Brain pericyte (primary cell): ENCODE data around the gene KRT85.
A peak's percentile ranks its signal among the peaks of the same experiment; 100 is the strongest.

Source experiments
- DNase-seq: peaks from one replicate; pipeline ENCODE4 v3.0.0-alpha.2; 2012; ENCODE audit warnings: low read depth, low spot score

Gene KRT85

GRCh38 chr12:52394836-52395405 lies 27.6 kb upstream of the KRT85 start:
- DNase-seq: no peak

- DNase-seq: no peak
Measured at GRCh38 chr12:52392465-52393007, 25.3 kb upstream of the KRT85 start.

GRCh38 chr12:52391618-52392002 lies 24.3 kb upstream of the KRT85 start:
- DNase-seq: no peak

- no peak for DNase-seq
Measured at GRCh38 chr12:52390739-52391617, 23.7 kb upstream of the KRT85 start.

- DNase-seq: no peak
Measured at GRCh38 chr12:52389313-52390207, 22.3 kb upstream of the KRT85 start.

GRCh38 chr12:52387859-52388258 lies 20.6 kb upstream of the KRT85 start:
- no peak for DNase-seq

GRCh38 chr12:52385226-52385702 lies 18.0 kb upstream of the KRT85 start, which contains the start of gene KRT84:
Gene KRT84 (minus strand): TSS chr12:52385652. CDS start chr12:52385585, 67 bp downstream.
- no peak for DNase-seq

- DNase-seq: no peak
Measured at GRCh38 chr12:52383331-52383730, 16.1 kb upstream of the KRT85 start.

GRCh38 chr12:52382854-52383253 lies 15.6 kb upstream of the KRT85 start:
- no peak for DNase-seq

GRCh38 chr12:52381206-52381605 lies 13.9 kb upstream of the KRT85 start:
- no peak for DNase-seq

- no peak for DNase-seq
Measured at GRCh38 chr12:52380271-52380694, 13.0 kb upstream of the KRT85 start.

- no peak for DNase-seq
Measured at GRCh38 chr12:52379536-52379935, 12.3 kb upstream of the KRT85 start.

GRCh38 chr12:52378091-52378490 lies 10.8 kb upstream of the KRT85 start:
- no peak for DNase-seq

- no peak for DNase-seq
Measured at GRCh38 chr12:52377266-52377665, 10.0 kb upstream of the KRT85 start.

- peak; percentile 36 for DNase-seq
Measured at GRCh38 chr12:52372216-52373154, 5.2 kb upstream of the KRT85 start.

GRCh38 chr12:52371716-52372115 lies 4.4 kb upstream of the KRT85 start:
- DNase-seq: no peak

GRCh38 chr12:52370926-52371608 lies 3.8 kb upstream of the KRT85 start:
- no peak for DNase-seq

- DNase-seq: no peak
Measured at GRCh38 chr12:52369809-52370208, 2.5 kb upstream of the KRT85 start.

- no peak for DNase-seq
Measured at GRCh38 chr12:52369211-52369610, 1.9 kb upstream of the KRT85 start.

- DNase-seq: no peak
Measured at GRCh38 chr12:52368508-52368907, 1.2 kb upstream of the KRT85 start.
